Kidney (tissue), 14 donors: ENCODE data around the gene ABCA1. TPM values are rescaled to one million over a fixed set of nuclear protein-coding genes. Genes with fewer than 3 reads are reported as not detected.
"Not testable (repeated sequence)": the region's sequence is repeated elsewhere in the genome, so short reads cannot be mapped to it uniquely, and the experiment has no call there.

ENCODE experiments used
- DNase-seq, 5 donors: peaks; one replicate each; pipeline ENCODE4 v3.0.0-alpha.2; 2013 to 2020
- FAIRE-seq: peaks from 2 replicates; lab custom pipeline; 2012; peaks lifted over from hg19 to GRCh38; lab: Jason Lieb, UNC
- H3K27ac ChIP-seq, 2 donors: one replicate each; pipeline ENCODE4 v1.7.0; 2013; ENCODE audit warnings: low read depth in 2 of 2, low read length in 2 of 2, inconsistent platforms in 1 of 2
- H3K27me3 ChIP-seq: one replicate; pipeline ENCODE4 v1.7.1; 2013; ENCODE audit warnings: low read length, inconsistent platforms; ENCODE audit not compliant: control insufficient read depth, insufficient read depth
- H3K36me3 ChIP-seq, 3 donors: one replicate each; pipeline versions ENCODE4 v1.7.0 to v1.7.1; 2013; ENCODE audit warnings: low read length in 3 of 3, control low read depth in 1 of 3, inconsistent platforms in 1 of 3; ENCODE audit not compliant: insufficient read depth in 3 of 3, control insufficient read depth in 2 of 3
- H3K4me1 ChIP-seq, 3 donors: one replicate each; pipeline versions ENCODE4 v1.7.0 to v1.7.1; 2013; ENCODE audit warnings: low read length in 3 of 3, inconsistent platforms in 1 of 3, low read depth in 1 of 3; ENCODE audit not compliant: control insufficient read depth in 2 of 3, insufficient read depth in 2 of 3
- H3K4me3 ChIP-seq, 3 donors: one replicate each; pipeline versions ENCODE4 v1.7.0 to v1.8.1; 2013; ENCODE audit warnings: low read length in 3 of 3, control low read depth in 1 of 3, inconsistent platforms in 1 of 3
- H3K9ac ChIP-seq, 3 donors: one replicate each; pipeline versions ENCODE4 v1.7.0 to v1.7.1; 2013; ENCODE audit warnings: low read length in 3 of 3, control low read depth in 1 of 3, inconsistent platforms in 1 of 3
- H3K9me3 ChIP-seq, 3 donors: one replicate each; pipeline versions ENCODE4 v1.7.0 to v1.7.1; 2013; ENCODE audit warnings: low read length in 3 of 3, control low read depth in 1 of 3, inconsistent platforms in 1 of 3; ENCODE audit not compliant: control insufficient read depth in 2 of 3, insufficient read depth in 1 of 3
- CTCF ChIP-seq: IDR thresholded peaks from 3 replicates; pipeline ENCODE4 v1.5.1; 2012; ENCODE audit warnings: mild to moderate bottlenecking, moderate library complexity, borderline replicate concordance; ENCODE audit not compliant: insufficient read depth; ENCODE audit errors: extremely low read depth
- intact Hi-C: fragments of 100-400 bp; cut with DNase I; formaldehyde crosslinking; loops from one replicate; pipeline ENCODE4 v1.11.1; 2022
- polyA plus RNA-seq: library from polyadenylated mRNA; stranded (reverse); fragments of 350-450 nt; fragmentation: Illumina TruSeq; extraction: RNeasy Lipid Tissue Mini Kit (QIAGEN cat#74804); gene quantifications from one replicate; pipeline ENCODE4 v1.2.3, GENCODE V29; 2014; ENCODE audit warnings: low read depth, low replicate concordance; ENCODE audit not compliant: insufficient read depth
- total RNA-seq: library from RNA; stranded (reverse); fragmentation: NEBNext Ultra II Directional; extraction: Animal tissue kit (Norgen Biotek cat#: 25700); gene quantifications from one replicate; pipeline ENCODE4 v1.2.1, GENCODE V29; 2021
- donor health status: control.
- donor health status: control.
- donor health status: control.
- donor health status: control.
- donor health status: control.
- donor health status: DM: yes; HTN: yes; CAD: no.
- donor health status: Normal renal cell carcinoma (clear cell type).

The ABCA1 gene
- total and polyA plus RNA-seq, 2 donors from 2014 or later: 1.4 to 26.1 TPM

GRCh38 chr9:104900324-104900723, 27.6 kb downstream of the ABCA1 start:
- Histone ChIP-seq H3K9ac (no peak overlapping the region), H3K9me3 (no peaks in the 10 kb centered on the region), H3K4me1 (peaks cover 0 to 5% (median 2%) of the 10 kb centered on the region in 3 donors), H3K27me3 (no peaks in the 10 kb centered on the region), H3K4me3 (peak overlapping the region in 1 of 3 donors; percentile 26), H3K36me3 (peaks cover 0 to 3% (median 0%) of the 10 kb centered on the region in 3 donors), H3K27ac (no peak overlapping the region)
- FAIRE-seq (no peak), DNase-seq (no peak)
- intact Hi-C loops: no loop called here
- TF ChIP-seq CTCF: no peak

DNA sequence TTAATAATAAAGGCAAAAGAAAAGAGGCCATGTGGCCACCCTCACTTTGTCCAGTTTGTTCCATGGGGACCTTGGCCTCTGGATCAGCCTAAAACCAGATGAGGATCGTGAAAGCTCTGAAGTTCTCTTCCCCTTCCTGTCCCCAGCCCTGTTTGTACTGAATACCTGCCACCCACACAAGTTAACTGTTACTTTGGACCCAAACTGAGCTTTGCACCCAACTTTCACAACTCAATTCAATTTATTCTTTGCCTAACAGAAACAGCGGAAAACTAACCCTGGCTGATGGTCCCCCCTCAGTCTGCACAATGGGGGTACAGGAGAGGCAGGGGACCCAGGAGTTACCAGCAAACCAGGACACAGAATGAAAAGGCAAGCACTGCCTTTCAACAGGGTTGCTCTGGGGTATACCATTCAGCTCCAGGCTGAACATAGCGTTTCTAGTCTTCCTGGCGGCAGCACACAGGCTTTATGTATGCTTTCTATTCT, 28.2 kb downstream of the ABCA1 start:
- Histone ChIP-seq H3K9me3 (no peaks in the 10 kb centered on the region), H3K4me1 (peaks cover 0 to 5% (median 2%) of the 10 kb centered on the region in 3 donors), H3K9ac (no peak overlapping the region), H3K27ac (no peak overlapping the region), H3K36me3 (peaks cover 0 to 3% (median 0%) of the 10 kb centered on the region in 3 donors), H3K27me3 (no peaks in the 10 kb centered on the region), H3K4me3 (peak overlapping the region in 1 of 3 donors; percentile 26)
- no peak for FAIRE-seq
- peak in 1 of 5 donors; percentile 22 for DNase-seq
- intact Hi-C loops: no loop called here
- no peak for TF ChIP-seq CTCF

- DNase-seq, H3K27ac ChIP-seq, H3K4me1 ChIP-seq, H3K9ac ChIP-seq, intact Hi-C loops, H3K36me3 ChIP-seq, H3K9me3 ChIP-seq, H3K27me3 ChIP-seq, FAIRE-seq, H3K4me3 ChIP-seq: not testable (repeated sequence)
These were observed 29.6 kb downstream of the ABCA1 start for GRCh38 chr9:104898376-104898775.

- no peaks in the 10 kb centered on the region for H3K36me3 ChIP-seq
- H3K27ac ChIP-seq: no peak overlapping the region
- intact Hi-C loops: no loop called here
- H3K4me1 ChIP-seq: peaks cover 0 to 4% (median 2%) of the 10 kb centered on the region in 3 donors
- H3K9ac ChIP-seq: no peak overlapping the region
- no peak for DNase-seq
- no peak for TF ChIP-seq CTCF
- no peak for FAIRE-seq
- H3K9me3 ChIP-seq: no peaks in the 10 kb centered on the region
- H3K27me3 ChIP-seq: no peaks in the 10 kb centered on the region
- H3K4me3 ChIP-seq: no peak overlapping the region
These were observed 31.8 kb downstream of the ABCA1 start for GRCh38 chr9:104896131-104896530.
